Endothelial cell of umbilical vein (primary cell): ENCODE measurements around the gene C1orf52. TPM values are rescaled to one million over a fixed set of nuclear protein-coding genes. Genes with fewer than 3 reads are reported as not detected.

ENCODE experiments used
- BruUV-seq: library from RNA; stranded (reverse); fragments of 400-500 nt; replicated peaks from 2 replicates; lab custom pipeline; 2021; lab: Mats Ljungman, UMichigan
- CTCF ChIA-PET: fragments of 300-600, 350-600 bp; sonication (Branson Sonifier 250); formaldehyde crosslinking; loops from one replicate; lab custom pipeline; 2021; ENCODE audit warnings: antibody characterized with exemption, inconsistent platforms; lab: Charles Lee
- POLR2A ChIA-PET: fragments of 300-600, 350-600 bp; sonication (Branson Sonifier 250); formaldehyde crosslinking; loops from one replicate; lab custom pipeline; 2021; ENCODE audit warnings: antibody characterized with exemption, inconsistent platforms; lab: Charles Lee
- DNase-seq: peaks from one replicate; pipeline ENCODE4 v3.0.0-alpha.2; 2011; ENCODE audit warnings: low read depth, low spot score
- FAIRE-seq: peaks from 2 replicates; lab custom pipeline; 2011; peaks lifted over from hg19 to GRCh38; lab: Jason Lieb, UNC
- H2AFZ ChIP-seq: 2 replicates; pipeline ENCODE4 v1.6.0; 2012; ENCODE audit warnings: low read depth, low read length, control low read depth, inconsistent platforms
- H3K27ac ChIP-seq: 2 replicates; pipeline ENCODE4 v1.5.1; 2011; ENCODE audit warnings: low read depth, mild to moderate bottlenecking, control low read depth, low read length, moderate library complexity; ENCODE audit not compliant: insufficient read depth
- H3K27me3 ChIP-seq, 2 experiments: 2 replicates each; pipeline versions ENCODE4 v1.6.0 to v1.6.1; 2011; ENCODE audit warnings: low read length in 2 of 2, mixed read lengths in 1 of 2; ENCODE audit not compliant: control insufficient read depth in 2 of 2, insufficient read depth in 2 of 2
- H3K36me3 ChIP-seq, 2 experiments: 2 replicates in 1 of 2; 3 replicates in 1 of 2; pipeline ENCODE4 v1.5.1; 2011; ENCODE audit warnings: low read length in 2 of 2, mild to moderate bottlenecking in 1 of 2, moderate library complexity in 1 of 2; ENCODE audit not compliant: control insufficient read depth in 2 of 2, insufficient read depth in 2 of 2; ENCODE audit errors: extremely low read depth in 1 of 2
- H3K4me1 ChIP-seq: 3 replicates; pipeline ENCODE4 v1.5.1; 2011; ENCODE audit warnings: mild to moderate bottlenecking, low read length; ENCODE audit not compliant: control insufficient read depth, insufficient read depth; ENCODE audit errors: extremely low read depth
- H3K4me2 ChIP-seq: 2 replicates; pipeline ENCODE4 v1.6.1; 2011; ENCODE audit warnings: low read length, control low read depth, mixed read lengths; ENCODE audit not compliant: insufficient read depth
- H3K4me3 ChIP-seq, 3 experiments: fragments of 200-600 bp in 1 of 3; sonication (generic), shearing (Covaris generic) in 1 of 3; replicated peaks in 1 of 3; 2 replicates each; pipeline ENCODE4 v1.5.1; 2011 to 2016; ENCODE audit warnings: control low read depth in 3 of 3, low read length in 3 of 3, mild to moderate bottlenecking in 2 of 3, inconsistent platforms in 1 of 3, low read depth in 1 of 3, moderate library complexity in 1 of 3; ENCODE audit not compliant: insufficient read depth in 1 of 3
- H3K79me2 ChIP-seq: 2 replicates; pipeline ENCODE4 v1.6.0; 2012; ENCODE audit warnings: low read length, inconsistent platforms; ENCODE audit not compliant: control insufficient read depth, insufficient read depth
- H3K9ac ChIP-seq: replicated peaks from 2 replicates; pipeline ENCODE3; 2011; ENCODE audit warnings: low read length, control low read depth; ENCODE audit not compliant: insufficient read depth; ENCODE audit errors: extremely low read depth
- H3K9me1 ChIP-seq: replicated peaks from 3 replicates; pipeline ENCODE4 v1.6.0; 2011; ENCODE audit warnings: mild to moderate bottlenecking, low read length; ENCODE audit not compliant: control insufficient read depth, insufficient read depth; ENCODE audit errors: extremely low read depth
- H3K9me3 ChIP-seq: replicated peaks from 2 replicates; pipeline ENCODE4 v1.5.1; 2012; ENCODE audit warnings: low read length, inconsistent platforms; ENCODE audit not compliant: control insufficient read depth, insufficient read depth
- H4K20me1 ChIP-seq: replicated peaks from 2 replicates; pipeline ENCODE3; 2011; ENCODE audit warnings: mild to moderate bottlenecking, low read length; ENCODE audit not compliant: control insufficient read depth, insufficient read depth; ENCODE audit errors: extremely low read depth
- CTCF ChIP-seq, 2 donors: IDR thresholded peaks; 1 replicate in 1 of 2; 2 replicates in 1 of 2; pipeline ENCODE4 v1.5.1; 2011; ENCODE audit warnings: low read length in 2 of 2, mild to moderate bottlenecking in 2 of 2, moderate library complexity in 2 of 2, control low read depth in 1 of 2, inconsistent platforms in 1 of 2, low read depth in 1 of 2; ENCODE audit not compliant: insufficient read depth in 1 of 2; ENCODE audit errors: extremely low read depth in 1 of 2
- EZH2 ChIP-seq: IDR thresholded peaks from 2 replicates; pipeline ENCODE4 v1.6.1; 2012; ENCODE audit warnings: borderline replicate concordance, low read depth, mild to moderate bottlenecking, moderate library complexity, low read length, inconsistent platforms; ENCODE audit not compliant: severe bottlenecking
- FOS ChIP-seq: IDR thresholded peaks from 2 replicates; pipeline ENCODE4 v1.6.1; 2011; ENCODE audit warnings: mild to moderate bottlenecking, low read length, moderate library complexity, borderline replicate concordance; ENCODE audit not compliant: insufficient read depth
- GATA2 ChIP-seq: IDR thresholded peaks from 2 replicates; pipeline ENCODE4 v1.7.0; 2011; ENCODE audit warnings: low read depth, mild to moderate bottlenecking, moderate library complexity, mixed read lengths, low read length; ENCODE audit not compliant: insufficient read length, insufficient read depth
- JUN ChIP-seq: IDR thresholded peaks from 2 replicates; pipeline ENCODE4 v1.6.1; 2011; ENCODE audit warnings: borderline replicate concordance, low read depth; ENCODE audit not compliant: insufficient read length, insufficient read depth
- MAX ChIP-seq: IDR thresholded peaks from 2 replicates; pipeline ENCODE4 v1.6.1; 2011; ENCODE audit not compliant: insufficient read depth, insufficient read length
- MYC ChIP-seq: IDR thresholded peaks from one replicate; pipeline ENCODE4 v1.6.1; 2011; ENCODE audit warnings: mild to moderate bottlenecking, low read depth, low read length
- POLR2A ChIP-seq: IDR thresholded peaks from 2 replicates; pipeline ENCODE4 v1.6.1; 2012; ENCODE audit warnings: low read depth, mild to moderate bottlenecking, control low read depth, low read length
- POLR2AphosphoS5 ChIP-seq: IDR thresholded peaks from 2 replicates; pipeline ENCODE4 v1.6.1; 2012; ENCODE audit warnings: low read depth, mild to moderate bottlenecking, control low read depth, low read length, moderate library complexity; ENCODE audit not compliant: insufficient read depth
- dilution Hi-C: fragments of 300-500 bp; cut with MboI; formaldehyde crosslinking; loops from one replicate; pipeline ENCODE4 v1.15.0; 2019; ENCODE audit warnings: low sequenced_read_pairs; ENCODE audit not compliant: extremely low pct_ligation_motif_present
- intact Hi-C: fragments of 100-400 bp; cut with micrococcal nuclease; formaldehyde crosslinking; loops from one replicate; pipeline ENCODE4 v1.10.0; 2022
- polyA plus RNA-seq, 4 experiments: library from polyadenylated mRNA; depleted of rRNA in 3 of 4; stranded (reverse) in 3 of 4; unstranded in 1 of 4; fragments of >200 nt; gene quantifications; 2 replicates each; pipeline versions ENCODE4 v1.2.1 to v1.2.3, GENCODE V29; 2011 to 2012; ENCODE audit warnings: missing spikeins in 1 of 4
- total RNA-seq: library from RNA; stranded (reverse); gene quantifications from 2 replicates; pipeline ENCODE4 v1.2.3, GENCODE V29; 2021

C1orf52 gene
- total and polyA plus RNA-seq, 2 donors (not counting 3 experiments of a cell fraction or from before 2014, with no cell fraction given), result 22.7 to 26.7 TPM

GRCh38 chr1:85201340-85202091 is 57.9 kb downstream of the C1orf52 start:
- Histone ChIP-seq H2AFZ (peak overlapping the region; percentile 76), H3K9ac (peak overlapping the region; percentile 61), H3K4me3 (peak overlapping the region; percentile 11 to 66 (median 64)), H3K9me3 (no peaks in the 10 kb centered on the region), H3K79me2 (no peaks in the 10 kb centered on the region), H3K27me3 (peaks cover 0 to 5% of the 10 kb centered on the region in 2 experiments), H3K4me2 (peak overlapping the region; percentile 77), H3K36me3 (no peaks in the 10 kb centered on the region), H3K4me1 (peaks cover 16% of the 10 kb centered on the region), H3K27ac (peak overlapping the region; percentile 69), H4K20me1 (no peaks in the 10 kb centered on the region), H3K9me1 (no peaks in the 10 kb centered on the region)
- dilution Hi-C loops, result no loop called here
- intact Hi-C loops, result loop anchor here (1.0 to 5.0 kb wide), 5 partner anchors 41 to 866 kb away; partner anchors contain the start of gene C1orf52
- BruUV-seq, result TSS peak; percentile 42
- POLR2A ChIA-PET, result no interaction called here
- DNase-seq (peak; percentile 61), FAIRE-seq (no peak)
- TF ChIP-seq CTCF (IDR thresholded peaks at IDR 0.05; ENCODE audit: extremely low read depth in 1 of 2, insufficient read depth in 1 of 2, low read depth in 1 of 2, low read length in 2 of 2), result no peak
- TF ChIP-seq MAX, result no peak
- no peak for TF ChIP-seq GATA2
- no peak for TF ChIP-seq POLR2A
- no peak for TF ChIP-seq MYC
- TF ChIP-seq POLR2AphosphoS5, result no peak
- no peak for TF ChIP-seq JUN
- no peak for TF ChIP-seq FOS
- no peak for TF ChIP-seq EZH2
- CTCF ChIA-PET, result interaction anchor here (1.0 to 2.1 kb wide), 5 partner anchors 53 to 257 kb away, joined by 3 to 8 read pairs (median 4); no protein-coding TSS in a partner anchor
